Liver (tissue), 3 donors: ENCODE data around the gene MARCHF7.
"Not testable (repeated sequence)": the region's sequence is repeated elsewhere in the genome, so short reads cannot be mapped to it uniquely, and the experiment has no call there.

ENCODE experiments used
- EGR1 ChIP-seq, 2 donors: IDR thresholded peaks; 2 replicates each; pipeline ENCODE4 v1.6.1; 2016 to 2018; ENCODE audit warnings: antibody characterized with exemption in 2 of 2, low read depth in 2 of 2
- GABPA ChIP-seq, 2 donors: IDR thresholded peaks in 1 of 2; conservative IDR thresholded peaks in 1 of 2; 2 replicates each; pipeline ENCODE4 v1.6.1; 2016; ENCODE audit warnings: antibody characterized with exemption in 2 of 2, mild to moderate bottlenecking in 1 of 2, moderate library complexity in 1 of 2
- JUND ChIP-seq, 2 donors: IDR thresholded peaks; 2 replicates each; pipeline ENCODE4 v1.6.1; 2016; ENCODE audit warnings: antibody characterized with exemption in 2 of 2
- RAD21 ChIP-seq, 2 donors: IDR thresholded peaks; 2 replicates each; pipeline ENCODE4 v1.6.1; 2016; ENCODE audit warnings: antibody characterized with exemption in 2 of 2, mild to moderate bottlenecking in 2 of 2
- SP1 ChIP-seq: IDR thresholded peaks from 2 replicates; pipeline ENCODE4 v1.6.1; 2018; ENCODE audit warnings: antibody characterized with exemption, mild to moderate bottlenecking
- TAF1 ChIP-seq: conservative IDR thresholded peaks from 2 replicates; pipeline ENCODE4 v1.6.1; 2016; ENCODE audit warnings: antibody characterized with exemption, mild to moderate bottlenecking
- YY1 ChIP-seq: IDR thresholded peaks from 2 replicates; pipeline ENCODE4 v1.6.1; 2016; ENCODE audit warnings: antibody characterized with exemption, mild to moderate bottlenecking
- TF ChIP-seq, protein P1 (sequence below): fragments of 150-350 bp; IDR thresholded peaks from 2 replicates; pipeline ENCODE4 v1.5.1; 2017; ENCODE audit warnings: improper control_type of control experiment, low read depth, low read length; ENCODE audit not compliant: missing input control
- TF ChIP-seq, protein P2 (sequence below): IDR thresholded peaks from 2 replicates; pipeline ENCODE4 v1.6.1; 2016; ENCODE audit warnings: antibody characterized with exemption, mild to moderate bottlenecking
- TF ChIP-seq, protein P3 (sequence below): IDR thresholded peaks from 2 replicates; pipeline ENCODE4 v1.6.1; 2016; ENCODE audit warnings: antibody characterized with exemption
- TF ChIP-seq, protein P4 (sequence below): IDR thresholded peaks from 2 replicates; pipeline ENCODE4 v1.6.1; 2016; ENCODE audit warnings: antibody characterized with exemption
- donor health status: healthy.
- donor health status: healthy.

DNA sequence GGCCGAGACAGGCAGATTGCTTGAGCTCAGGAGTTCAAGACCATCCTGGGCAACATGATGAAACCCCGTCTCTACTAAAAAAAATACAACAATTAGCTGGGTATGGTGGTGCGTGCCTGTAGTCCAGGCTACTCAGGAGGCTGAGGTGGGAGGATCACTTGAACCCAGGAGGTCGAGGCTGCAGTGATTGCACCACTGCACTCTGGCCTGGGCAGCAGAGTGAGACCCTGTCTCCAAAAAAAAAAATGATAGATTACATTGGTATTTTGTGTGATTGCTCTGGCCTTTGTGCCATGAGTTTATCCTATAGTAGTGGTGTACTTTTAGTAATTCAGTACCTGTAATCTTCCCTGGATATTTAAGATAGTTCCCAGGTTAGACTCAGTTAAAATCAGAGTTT, 4.1 kb downstream of the MARCHF7 start:
- not testable (repeated sequence) for TF ChIP-seq TAF1; YY1; RAD21 (IDR thresholded peaks at IDR 0.05); JUND (IDR thresholded peaks at IDR 0.05); EGR1 (IDR thresholded peaks at IDR 0.05; ENCODE audit: low read depth in 2 of 2); SP1; GABPA (IDR thresholded peaks at IDR 0.05 in 1 of 2, conservative IDR thresholded peaks at IDR 0.05 in 1 of 2)
- TF ChIP-seq, protein P1, sequence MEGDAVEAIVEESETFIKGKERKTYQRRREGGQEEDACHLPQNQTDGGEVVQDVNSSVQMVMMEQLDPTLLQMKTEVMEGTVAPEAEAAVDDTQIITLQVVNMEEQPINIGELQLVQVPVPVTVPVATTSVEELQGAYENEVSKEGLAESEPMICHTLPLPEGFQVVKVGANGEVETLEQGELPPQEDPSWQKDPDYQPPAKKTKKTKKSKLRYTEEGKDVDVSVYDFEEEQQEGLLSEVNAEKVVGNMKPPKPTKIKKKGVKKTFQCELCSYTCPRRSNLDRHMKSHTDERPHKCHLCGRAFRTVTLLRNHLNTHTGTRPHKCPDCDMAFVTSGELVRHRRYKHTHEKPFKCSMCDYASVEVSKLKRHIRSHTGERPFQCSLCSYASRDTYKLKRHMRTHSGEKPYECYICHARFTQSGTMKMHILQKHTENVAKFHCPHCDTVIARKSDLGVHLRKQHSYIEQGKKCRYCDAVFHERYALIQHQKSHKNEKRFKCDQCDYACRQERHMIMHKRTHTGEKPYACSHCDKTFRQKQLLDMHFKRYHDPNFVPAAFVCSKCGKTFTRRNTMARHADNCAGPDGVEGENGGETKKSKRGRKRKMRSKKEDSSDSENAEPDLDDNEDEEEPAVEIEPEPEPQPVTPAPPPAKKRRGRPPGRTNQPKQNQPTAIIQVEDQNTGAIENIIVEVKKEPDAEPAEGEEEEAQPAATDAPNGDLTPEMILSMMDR: not testable (repeated sequence)
- TF ChIP-seq, protein P2, sequence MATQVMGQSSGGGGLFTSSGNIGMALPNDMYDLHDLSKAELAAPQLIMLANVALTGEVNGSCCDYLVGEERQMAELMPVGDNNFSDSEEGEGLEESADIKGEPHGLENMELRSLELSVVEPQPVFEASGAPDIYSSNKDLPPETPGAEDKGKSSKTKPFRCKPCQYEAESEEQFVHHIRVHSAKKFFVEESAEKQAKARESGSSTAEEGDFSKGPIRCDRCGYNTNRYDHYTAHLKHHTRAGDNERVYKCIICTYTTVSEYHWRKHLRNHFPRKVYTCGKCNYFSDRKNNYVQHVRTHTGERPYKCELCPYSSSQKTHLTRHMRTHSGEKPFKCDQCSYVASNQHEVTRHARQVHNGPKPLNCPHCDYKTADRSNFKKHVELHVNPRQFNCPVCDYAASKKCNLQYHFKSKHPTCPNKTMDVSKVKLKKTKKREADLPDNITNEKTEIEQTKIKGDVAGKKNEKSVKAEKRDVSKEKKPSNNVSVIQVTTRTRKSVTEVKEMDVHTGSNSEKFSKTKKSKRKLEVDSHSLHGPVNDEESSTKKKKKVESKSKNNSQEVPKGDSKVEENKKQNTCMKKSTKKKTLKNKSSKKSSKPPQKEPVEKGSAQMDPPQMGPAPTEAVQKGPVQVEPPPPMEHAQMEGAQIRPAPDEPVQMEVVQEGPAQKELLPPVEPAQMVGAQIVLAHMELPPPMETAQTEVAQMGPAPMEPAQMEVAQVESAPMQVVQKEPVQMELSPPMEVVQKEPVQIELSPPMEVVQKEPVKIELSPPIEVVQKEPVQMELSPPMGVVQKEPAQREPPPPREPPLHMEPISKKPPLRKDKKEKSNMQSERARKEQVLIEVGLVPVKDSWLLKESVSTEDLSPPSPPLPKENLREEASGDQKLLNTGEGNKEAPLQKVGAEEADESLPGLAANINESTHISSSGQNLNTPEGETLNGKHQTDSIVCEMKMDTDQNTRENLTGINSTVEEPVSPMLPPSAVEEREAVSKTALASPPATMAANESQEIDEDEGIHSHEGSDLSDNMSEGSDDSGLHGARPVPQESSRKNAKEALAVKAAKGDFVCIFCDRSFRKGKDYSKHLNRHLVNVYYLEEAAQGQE: not testable (repeated sequence)
- TF ChIP-seq, protein P3, sequence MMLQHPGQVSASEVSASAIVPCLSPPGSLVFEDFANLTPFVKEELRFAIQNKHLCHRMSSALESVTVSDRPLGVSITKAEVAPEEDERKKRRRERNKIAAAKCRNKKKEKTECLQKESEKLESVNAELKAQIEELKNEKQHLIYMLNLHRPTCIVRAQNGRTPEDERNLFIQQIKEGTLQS: not testable (repeated sequence)
- TF ChIP-seq, protein P4, sequence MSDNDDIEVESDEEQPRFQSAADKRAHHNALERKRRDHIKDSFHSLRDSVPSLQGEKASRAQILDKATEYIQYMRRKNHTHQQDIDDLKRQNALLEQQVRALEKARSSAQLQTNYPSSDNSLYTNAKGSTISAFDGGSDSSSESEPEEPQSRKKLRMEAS: not testable (repeated sequence)
